H9 (cell line): Measurements from ENCODE around the gene CTDNEP1. TPM values are rescaled to one million over a fixed set of nuclear protein-coding genes. Genes with fewer than 3 reads are reported as not detected.
A peak's percentile ranks its signal among the peaks of the same experiment; 100 is the strongest.

Experiments used
- DNase-seq: peaks from one replicate; pipeline ENCODE4 v3.0.0-alpha.2; 2017
- H2AFZ ChIP-seq: one replicate; pipeline ENCODE4 v1.6.1; 2013; ENCODE audit warnings: mild to moderate bottlenecking, low read length, control low read depth, moderate library complexity
- H2AK5ac ChIP-seq: 2 replicates; pipeline ENCODE4 v1.6.1; 2013; ENCODE audit warnings: low read length, control low read depth, mixed read lengths; ENCODE audit not compliant: insufficient read length
- H2BK120ac ChIP-seq: one replicate; pipeline ENCODE4 v1.6.1; 2013; ENCODE audit warnings: low read depth, mild to moderate bottlenecking, low read length, control low read depth, inconsistent platforms; ENCODE audit not compliant: poor library complexity, severe bottlenecking
- H2BK12ac ChIP-seq: 2 replicates; pipeline ENCODE4 v1.6.1; 2013; ENCODE audit warnings: low read length, control low read depth, mixed read lengths, low read depth; ENCODE audit not compliant: insufficient read length
- H2BK15ac ChIP-seq: 2 replicates; pipeline ENCODE4 v1.6.1; 2013; ENCODE audit warnings: low read depth, low read length, control low read depth
- H2BK20ac ChIP-seq: one replicate; pipeline ENCODE4 v1.6.1; 2013; ENCODE audit warnings: low read depth, mild to moderate bottlenecking, low read length, control low read depth, inconsistent platforms; ENCODE audit not compliant: poor library complexity, severe bottlenecking
- H2BK5ac ChIP-seq: 2 replicates; pipeline ENCODE4 v1.6.1; 2013; ENCODE audit warnings: low read length, control low read depth, mixed read lengths; ENCODE audit not compliant: insufficient read length
- H3K14ac ChIP-seq: 2 replicates; pipeline ENCODE4 v1.6.1; 2013; ENCODE audit warnings: low read length, control low read depth; ENCODE audit not compliant: insufficient read depth
- H3K18ac ChIP-seq: 2 replicates; pipeline ENCODE4 v1.6.1; 2013; ENCODE audit warnings: low read depth, mild to moderate bottlenecking, mixed read lengths, low read length, control low read depth; ENCODE audit not compliant: insufficient read length
- H3K23ac ChIP-seq: 2 replicates; pipeline ENCODE4 v1.6.1; 2013; ENCODE audit warnings: low read length, control low read depth, mixed read lengths, low read depth; ENCODE audit not compliant: insufficient read length
- H3K23me2 ChIP-seq: 2 replicates; pipeline ENCODE4 v1.6.1; 2013; ENCODE audit warnings: low read depth, mild to moderate bottlenecking, mixed read lengths, low read length, control low read depth; ENCODE audit not compliant: insufficient read length, poor library complexity, severe bottlenecking
- H3K27ac ChIP-seq: 2 replicates; pipeline ENCODE4 v1.5.1; 2013; ENCODE audit warnings: low read length, control low read depth, mixed read lengths, low read depth; ENCODE audit not compliant: insufficient read length
- H3K27me3 ChIP-seq: 2 replicates; pipeline ENCODE4 v1.6.1; 2013; ENCODE audit warnings: low read length, control low read depth, inconsistent platforms; ENCODE audit not compliant: insufficient read depth
- H3K4ac ChIP-seq: 2 replicates; pipeline ENCODE4 v1.6.1; 2013; ENCODE audit warnings: low read depth, mild to moderate bottlenecking, control low read depth, inconsistent platforms, low read length, moderate library complexity
- H3K4me1 ChIP-seq: 2 replicates; pipeline ENCODE4 v1.6.1; 2013; ENCODE audit warnings: low read length, control low read depth, inconsistent platforms; ENCODE audit not compliant: insufficient read depth
- H3K4me2 ChIP-seq: 2 replicates; pipeline ENCODE4 v1.6.1; 2013; ENCODE audit warnings: low read length, control low read depth, mixed read lengths; ENCODE audit not compliant: insufficient read length, insufficient read depth
- H3K56ac ChIP-seq: 2 replicates; pipeline ENCODE4 v1.6.1; 2013; ENCODE audit warnings: low read depth, mild to moderate bottlenecking, mixed read lengths, low read length, control low read depth; ENCODE audit not compliant: insufficient read length
- H3K79me1 ChIP-seq: 2 replicates; pipeline ENCODE4 v1.6.1; 2013; ENCODE audit warnings: low read depth, mild to moderate bottlenecking, moderate library complexity, low read length, control low read depth, inconsistent platforms; ENCODE audit not compliant: insufficient read depth, poor library complexity, severe bottlenecking
- H3K79me2 ChIP-seq: 2 replicates; pipeline ENCODE4 v1.6.1; 2013; ENCODE audit warnings: low read length, control low read depth, inconsistent platforms; ENCODE audit not compliant: insufficient read depth
- H3K9ac ChIP-seq: 2 replicates; pipeline ENCODE4 v1.6.1; 2013; ENCODE audit warnings: low read length, control low read depth, mixed read lengths; ENCODE audit not compliant: insufficient read length; ENCODE audit errors: extremely low read depth
- H3K9me3 ChIP-seq: one replicate; pipeline ENCODE4 v1.6.1; 2013; ENCODE audit warnings: low read depth, low read length, inconsistent platforms; ENCODE audit not compliant: control insufficient read depth
- H3T11ph ChIP-seq: one replicate; pipeline ENCODE4 v1.6.1; 2013; ENCODE audit warnings: mild to moderate bottlenecking, low read length, control low read depth, inconsistent platforms
- H4K20me1 ChIP-seq: one replicate; pipeline ENCODE4 v1.6.1; 2013; ENCODE audit not compliant: control insufficient read depth, insufficient read length, insufficient read depth
- H4K5ac ChIP-seq: 2 replicates; pipeline ENCODE4 v1.6.1; 2013; ENCODE audit warnings: low read depth, mild to moderate bottlenecking, mixed read lengths, low read length, control low read depth; ENCODE audit not compliant: insufficient read length
- H4K8ac ChIP-seq: replicated peaks from 2 replicates; pipeline ENCODE4 v1.6.1; 2013; ENCODE audit warnings: low read length, control low read depth, mixed read lengths, low read depth; ENCODE audit not compliant: insufficient read length
- H4K91ac ChIP-seq: 2 replicates; pipeline ENCODE4 v1.6.1; 2013; ENCODE audit warnings: low read depth, mild to moderate bottlenecking, moderate library complexity, mixed read lengths, low read length, control low read depth; ENCODE audit not compliant: insufficient read length
- H3K27ac Mint-ChIP-seq, 3 experiments: 2 replicates in 2 of 3; 3 replicates in 1 of 3; pipeline ENCODE4 v1.8.0; 2020 to 2021; ENCODE audit warnings: mixed read lengths in 3 of 3, mild to moderate bottlenecking in 1 of 3, moderate library complexity in 1 of 3
- H3K27me3 Mint-ChIP-seq: 2 replicates; pipeline ENCODE4 v1.8.0; 2021; ENCODE audit warnings: low read depth, mild to moderate bottlenecking, moderate library complexity, mixed read lengths
- H3K36me3 Mint-ChIP-seq, 3 experiments: 2 replicates in 2 of 3; 3 replicates in 1 of 3; pipeline ENCODE4 v1.8.0; 2020 to 2021; ENCODE audit warnings: low read depth in 3 of 3, mixed read lengths in 3 of 3; ENCODE audit not compliant: insufficient read depth in 1 of 3
- H3K4me1 Mint-ChIP-seq, 2 experiments: 2 replicates each; pipeline ENCODE4 v1.8.0; 2020; ENCODE audit warnings: mixed read lengths in 2 of 2
- H3K4me3 Mint-ChIP-seq, 2 experiments: 2 replicates in 1 of 2; 3 replicates in 1 of 2; pipeline ENCODE4 v1.8.0; 2020 to 2021; ENCODE audit warnings: mild to moderate bottlenecking in 2 of 2, mixed read lengths in 2 of 2, moderate library complexity in 1 of 2
- H3K9me3 Mint-ChIP-seq, 2 experiments: 2 replicates in 1 of 2; 3 replicates in 1 of 2; pipeline ENCODE4 v1.8.0; 2020; ENCODE audit warnings: mild to moderate bottlenecking in 2 of 2, mixed read lengths in 2 of 2, moderate library complexity in 1 of 2
- WGBS: extraction: QIAGEN DNeasy Blood & Tissue Kit; methylation state at CpG from one replicate; pipeline ENCODE4 v1.1.7; 2013; ENCODE audit warnings: missing lambda C conversion rate, low lambda C conversion rate, mixed read lengths; ENCODE audit not compliant: insufficient read length; ENCODE audit errors: extremely low coverage; 5-methylcytosine and 5-hydroxymethylcytosine counted together
- total RNA-seq: library from RNA; stranded (reverse); gene quantifications from 2 replicates; pipeline ENCODE4 v1.2.1, GENCODE V29; 2021
- TF ChIP-seq, protein P1 (sequence below): fragments of 200-600 bp; sonication (generic); conservative IDR thresholded peaks from 3 replicates; pipeline ENCODE4 v1.8.0; 2021; ENCODE audit warnings: antibody characterized with exemption, mild to moderate bottlenecking

CTDNEP1 gene
- total RNA-seq, 1 experiment from 2014 or later, result 134 TPM

DNA sequence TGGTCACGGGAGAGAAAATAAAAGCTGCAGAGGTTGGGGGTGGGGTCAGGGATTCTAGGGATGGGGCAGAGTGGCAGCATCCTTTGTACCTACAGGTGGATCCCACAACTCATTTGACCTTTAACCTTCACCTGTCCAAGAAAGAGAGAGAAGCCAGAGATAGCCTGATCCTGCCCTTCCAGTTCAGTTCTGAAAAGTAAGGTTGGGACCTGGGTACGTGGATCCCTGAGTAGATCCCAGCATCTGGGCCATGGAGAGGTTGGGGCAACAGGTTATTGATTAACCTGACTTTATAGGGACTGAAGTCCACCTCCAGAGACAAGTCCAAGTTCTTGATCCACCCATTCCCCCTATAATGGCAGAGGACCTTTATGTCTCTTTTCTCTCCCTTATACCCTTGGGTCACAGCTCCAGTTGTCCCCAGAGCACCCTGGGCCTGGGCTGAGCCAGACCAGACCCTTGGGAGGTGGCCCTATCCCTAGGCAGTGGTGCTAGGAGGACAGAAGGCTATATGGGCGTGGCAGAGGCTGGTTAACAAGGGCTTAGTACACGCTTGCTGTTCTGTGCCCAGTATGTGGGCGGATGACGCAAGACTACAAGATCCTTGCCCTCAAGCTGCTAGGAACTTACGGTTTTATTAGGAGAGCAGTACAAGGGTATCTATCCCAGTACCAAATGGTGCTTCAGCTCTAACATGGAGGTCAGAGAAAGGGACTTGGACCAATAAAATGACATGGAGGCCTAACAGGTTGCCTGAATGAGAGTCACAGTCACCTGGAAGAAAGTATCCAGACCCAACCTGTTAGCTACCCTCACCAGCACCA, 7.4 kb upstream of the CTDNEP1 start:
- Mint-ChIP-seq H3K27ac (peak overlapping the region in 1 of 3 experiments; percentile 88; a peak in 3 of 7 replicates), H3K4me3 (peak overlapping the region; percentile 59 to 86)
- H4K8ac ChIP-seq, result no peak overlapping the region

More for the DNA sequence above, 7.4 kb upstream of the CTDNEP1 start:
- no peak for DNase-seq
- no peak overlapping the region for H2BK15ac ChIP-seq
- no peak overlapping the region for H2BK12ac ChIP-seq
- TF ChIP-seq, protein P1, sequence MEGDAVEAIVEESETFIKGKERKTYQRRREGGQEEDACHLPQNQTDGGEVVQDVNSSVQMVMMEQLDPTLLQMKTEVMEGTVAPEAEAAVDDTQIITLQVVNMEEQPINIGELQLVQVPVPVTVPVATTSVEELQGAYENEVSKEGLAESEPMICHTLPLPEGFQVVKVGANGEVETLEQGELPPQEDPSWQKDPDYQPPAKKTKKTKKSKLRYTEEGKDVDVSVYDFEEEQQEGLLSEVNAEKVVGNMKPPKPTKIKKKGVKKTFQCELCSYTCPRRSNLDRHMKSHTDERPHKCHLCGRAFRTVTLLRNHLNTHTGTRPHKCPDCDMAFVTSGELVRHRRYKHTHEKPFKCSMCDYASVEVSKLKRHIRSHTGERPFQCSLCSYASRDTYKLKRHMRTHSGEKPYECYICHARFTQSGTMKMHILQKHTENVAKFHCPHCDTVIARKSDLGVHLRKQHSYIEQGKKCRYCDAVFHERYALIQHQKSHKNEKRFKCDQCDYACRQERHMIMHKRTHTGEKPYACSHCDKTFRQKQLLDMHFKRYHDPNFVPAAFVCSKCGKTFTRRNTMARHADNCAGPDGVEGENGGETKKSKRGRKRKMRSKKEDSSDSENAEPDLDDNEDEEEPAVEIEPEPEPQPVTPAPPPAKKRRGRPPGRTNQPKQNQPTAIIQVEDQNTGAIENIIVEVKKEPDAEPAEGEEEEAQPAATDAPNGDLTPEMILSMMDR, result no peak
- H3K27me3 ChIP-seq, result no peaks in the 10 kb centered on the region
- H4K5ac ChIP-seq, result no peak overlapping the region
- H3K23me2 ChIP-seq, result peaks cover 25% of the 10 kb centered on the region
- no peak overlapping the region for H2AK5ac ChIP-seq
- H2AFZ ChIP-seq, result no peak overlapping the region
- Mint-ChIP-seq H3K27me3 (peaks cover 2% of the 10 kb centered on the region), H3K36me3 (peaks cover 21 to 63% (median 50%) of the 10 kb centered on the region in 3 experiments), H3K4me1 (peaks cover 17 to 29% of the 10 kb centered on the region in 2 experiments), H3K9me3 (peaks cover 0 to 4% of the 10 kb centered on the region in 2 experiments; a peak in 1 of 5 replicates)
- no peak overlapping the region for H2BK5ac ChIP-seq
- no peaks in the 10 kb centered on the region for H3K9me3 ChIP-seq
- no peak overlapping the region for H3K56ac ChIP-seq
- no peak overlapping the region for H2BK20ac ChIP-seq
- H4K20me1 ChIP-seq, result no peaks in the 10 kb centered on the region
- no peak overlapping the region for H3K4ac ChIP-seq
- H3K14ac ChIP-seq, result no peak overlapping the region
- peaks cover 8% of the 10 kb centered on the region; the same call in 1 of the 2 replicates for H3K79me2 ChIP-seq
- H2BK120ac ChIP-seq, result no peak overlapping the region
- no peak overlapping the region for H3K27ac ChIP-seq
- WGBS, result no CpG with 5 or more reads among the region's 7 CpGs
- H3K79me1 ChIP-seq, result no peaks in the 10 kb centered on the region
- no peak overlapping the region for H3K23ac ChIP-seq
- no peak overlapping the region for H3T11ph ChIP-seq
- H3K4me1 ChIP-seq, result peaks cover 4% of the 10 kb centered on the region; the same call in 1 of the 2 replicates
- no peak overlapping the region for H4K91ac ChIP-seq
- H3K4me2 ChIP-seq, result no peak overlapping the region
- no peak overlapping the region for H3K9ac ChIP-seq
- no peak overlapping the region for H3K18ac ChIP-seq
